ENCODE results near the gene CDC40.

CDC40 gene

GRCh38 chr6:110246378-110246777 lies 66.2 kb downstream of the CDC40 start:
- H3K27me3 ChIP-seq (ENCODE audit: insufficient read depth, low read depth): no peaks in the 10 kb centered on the region
- no peak overlapping the region for H3K27ac ChIP-seq
- no peak overlapping the region for H3K4me3 ChIP-seq (IDR thresholded peaks at IDR 0.05; ENCODE audit: insufficient read depth, low read depth, low read length)
- no peak overlapping the region for H3K9ac ChIP-seq
- H2AFZ ChIP-seq (ENCODE audit: low read depth): no peak overlapping the region
- no peak for TF ChIP-seq CTCF (conservative IDR thresholded peaks at IDR 0.05; ENCODE audit: low read depth, low read length)
- no peaks in the 10 kb centered on the region for H4K20me1 ChIP-seq (ENCODE audit: insufficient read depth)
- H3K4me1 ChIP-seq (ENCODE audit: low read depth, poor library complexity, severe bottlenecking): no peaks in the 10 kb centered on the region
- no peaks in the 10 kb centered on the region for H3K79me2 ChIP-seq (ENCODE audit: insufficient read depth, low read depth)
- no peak overlapping the region for H3K4me2 ChIP-seq
- no peaks in the 10 kb centered on the region for H3K36me3 ChIP-seq (ENCODE audit: insufficient read depth)

- Histone ChIP-seq H3K27me3 (ENCODE audit: insufficient read depth, low read depth) (no peaks in the 10 kb centered on the region), H3K36me3 (ENCODE audit: insufficient read depth) (no peaks in the 10 kb centered on the region), H4K20me1 (ENCODE audit: insufficient read depth) (no peaks in the 10 kb centered on the region), H3K79me2 (ENCODE audit: insufficient read depth, low read depth) (no peaks in the 10 kb centered on the region), H2AFZ (ENCODE audit: low read depth) (no peak overlapping the region), H3K4me1 (ENCODE audit: low read depth, poor library complexity, severe bottlenecking) (no peaks in the 10 kb centered on the region), H3K4me2 (no peak overlapping the region), H3K4me3 (IDR thresholded peaks at IDR 0.05; ENCODE audit: insufficient read depth, low read depth, low read length) (no peak overlapping the region), H3K9ac (no peak overlapping the region), H3K27ac (no peak overlapping the region)
- TF ChIP-seq CTCF (conservative IDR thresholded peaks at IDR 0.05; ENCODE audit: low read depth, low read length): no peak
Measured at GRCh38 chr6:110246900-110247546, 66.8 kb downstream of the CDC40 start.

- H3K4me1 ChIP-seq (ENCODE audit: low read depth, poor library complexity, severe bottlenecking): no peaks in the 10 kb centered on the region
- TF ChIP-seq CTCF (conservative IDR thresholded peaks at IDR 0.05; ENCODE audit: low read depth, low read length): no peak
- H3K27ac ChIP-seq: no peak overlapping the region
- H3K27me3 ChIP-seq (ENCODE audit: insufficient read depth, low read depth): no peaks in the 10 kb centered on the region
- H3K36me3 ChIP-seq (ENCODE audit: insufficient read depth): no peaks in the 10 kb centered on the region
- no peak overlapping the region for H2AFZ ChIP-seq (ENCODE audit: low read depth)
- no peak overlapping the region for H3K4me2 ChIP-seq
- no peaks in the 10 kb centered on the region for H3K79me2 ChIP-seq (ENCODE audit: insufficient read depth, low read depth)
- no peak overlapping the region for H3K9ac ChIP-seq
- no peaks in the 10 kb centered on the region for H4K20me1 ChIP-seq (ENCODE audit: insufficient read depth)
- no peak overlapping the region for H3K4me3 ChIP-seq (IDR thresholded peaks at IDR 0.05; ENCODE audit: insufficient read depth, low read depth, low read length)
Measured at GRCh38 chr6:110250058-110250457, 69.8 kb downstream of the CDC40 start.

- no peak overlapping the region for H3K4me2 ChIP-seq
- H3K27ac ChIP-seq: no peak overlapping the region
- H4K20me1 ChIP-seq (ENCODE audit: insufficient read depth): no peaks in the 10 kb centered on the region
- H3K79me2 ChIP-seq (ENCODE audit: insufficient read depth, low read depth): no peaks in the 10 kb centered on the region
- H3K36me3 ChIP-seq (ENCODE audit: insufficient read depth): no peaks in the 10 kb centered on the region
- no peak overlapping the region for H3K4me3 ChIP-seq (IDR thresholded peaks at IDR 0.05; ENCODE audit: insufficient read depth, low read depth, low read length)
- no peaks in the 10 kb centered on the region for H3K4me1 ChIP-seq (ENCODE audit: low read depth, poor library complexity, severe bottlenecking)
- TF ChIP-seq CTCF (conservative IDR thresholded peaks at IDR 0.05; ENCODE audit: low read depth, low read length): no peak
- no peaks in the 10 kb centered on the region for H3K27me3 ChIP-seq (ENCODE audit: insufficient read depth, low read depth)
- H2AFZ ChIP-seq (ENCODE audit: low read depth): no peak overlapping the region
- H3K9ac ChIP-seq: no peak overlapping the region
Measured at GRCh38 chr6:110250838-110251237, 70.6 kb downstream of the CDC40 start.

Measured in KMS-11 (cell line).